Tibial nerve (tissue), 4 donors: ENCODE results near the gene EFNA5. TPM values are rescaled to one million over a fixed set of nuclear protein-coding genes. Genes with fewer than 3 reads are reported as not detected.

Experiments
- DNase-seq, 2 donors: peaks; one replicate each; pipeline ENCODE4 v3.0.0-alpha.2; 2019; ENCODE audit warnings: low spot score in 2 of 2
- H3K27ac ChIP-seq, 4 donors: fragments of 200-600 bp; sonication (generic) in 3 of 4; one replicate each; pipeline ENCODE4 v1.5.1; 2017 to 2019; ENCODE audit warnings: mild to moderate bottlenecking in 1 of 4
- H3K27me3 ChIP-seq, 2 donors: fragments of 200-600 bp; sonication (generic) in 1 of 2; one replicate each; pipeline versions ENCODE4 v1.5.1 to v1.6.0; 2017 to 2019
- H3K36me3 ChIP-seq, 3 donors: fragments of 200-600 bp; sonication (generic); one replicate each; pipeline ENCODE4 v1.5.1; 2018 to 2019
- H3K4me1 ChIP-seq, 4 donors: fragments of 200-600 bp; sonication (generic) in 3 of 4; one replicate each; pipeline ENCODE4 v1.5.1; 2017 to 2019
- H3K4me3 ChIP-seq, 4 donors: fragments of 200-600 bp; sonication (generic) in 3 of 4; one replicate each; pipeline ENCODE4 v1.5.1; 2017 to 2019; ENCODE audit warnings: mild to moderate bottlenecking in 1 of 4, moderate library complexity in 1 of 4
- H3K9me3 ChIP-seq, 4 donors: fragments of 200-600 bp; sonication (generic) in 3 of 4; one replicate each; pipeline ENCODE4 v1.5.1; 2017 to 2019
- EP300 ChIP-seq, 2 donors: sonication (generic); formaldehyde crosslinking; IDR thresholded peaks; one replicate each; pipeline ENCODE4 v1.6.1; 2017; ENCODE audit warnings: antibody characterized with exemption in 2 of 2, mild to moderate bottlenecking in 1 of 2
- POLR2A ChIP-seq, 2 donors: fragments of 450-650 bp; IDR thresholded peaks; one replicate each; pipeline ENCODE4 v1.6.1; 2017; ENCODE audit warnings: antibody characterized with exemption in 2 of 2, mild to moderate bottlenecking in 2 of 2, moderate library complexity in 2 of 2
- WGBS, 2 donors: methylation state at CpG; one replicate each; pipeline ENCODE4 v1.1.5; 2018; 5-methylcytosine and 5-hydroxymethylcytosine counted together
- total RNA-seq, 4 donors: library from RNA; depleted of rRNA; stranded (reverse); fragments of >200 nt; gene quantifications; one replicate each; pipeline ENCODE4 v1.1.0, GENCODE V29; 2016
- TF ChIP-seq, protein P1 (sequence below), 5 experiments: fragments of 200-600 bp in 3 of 5; fragments of 450-650 bp in 2 of 5; sonication (generic) in 3 of 5; IDR thresholded peaks; one replicate each; pipeline ENCODE4 v1.5.1; 2016 to 2019; ENCODE audit warnings: antibody characterized with exemption in 5 of 5, mild to moderate bottlenecking in 3 of 5, moderate library complexity in 2 of 5

The EFNA5 gene
- total RNA-seq, 4 donors from 2014 or later, result 6.3 to 10.2 (median 6.9) TPM

DNA sequence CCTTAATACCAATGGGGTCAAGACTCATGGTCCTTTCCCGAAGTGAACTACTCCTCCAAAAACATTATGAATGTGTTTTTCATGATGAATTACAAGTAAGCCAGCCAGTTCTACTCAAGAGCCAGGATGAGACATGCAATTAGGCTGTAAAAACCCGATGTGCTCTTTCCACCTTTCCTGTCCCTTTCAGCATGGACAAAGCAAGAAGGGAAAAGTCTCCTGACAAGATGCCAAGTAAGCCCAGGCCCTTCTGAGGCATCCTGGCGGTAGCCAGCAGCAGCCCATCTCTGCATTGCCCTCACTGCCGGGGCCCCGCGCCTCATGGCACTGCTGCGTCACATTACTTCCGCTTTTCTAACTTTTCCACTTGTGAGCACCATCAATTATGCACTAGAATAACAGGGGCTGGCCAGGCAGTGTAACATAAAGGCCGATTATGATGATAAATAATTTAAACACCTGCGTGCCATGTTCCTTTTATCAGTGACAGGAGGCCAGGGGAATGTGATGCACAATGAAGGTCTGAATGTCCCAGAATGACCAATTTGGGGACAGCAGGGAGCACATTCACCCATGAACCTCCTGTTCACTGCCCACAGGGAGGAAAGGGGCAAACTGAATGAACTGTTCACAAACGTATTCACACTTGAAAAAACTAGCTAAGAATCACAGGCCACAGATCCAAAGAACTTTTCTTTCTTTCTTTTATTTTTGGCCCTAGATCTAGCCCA, 37.4 kb downstream of the EFNA5 start:
- no peak overlapping the region for H3K4me3 ChIP-seq
- WGBS, 2 donors, result 72 to 74% methylated on average over 11 of the region's 11 CpGs
- TF ChIP-seq EP300 (IDR thresholded peaks at IDR 0.05) (no peak), POLR2A (IDR thresholded peaks at IDR 0.05) (no peak)
- TF ChIP-seq, protein P1, sequence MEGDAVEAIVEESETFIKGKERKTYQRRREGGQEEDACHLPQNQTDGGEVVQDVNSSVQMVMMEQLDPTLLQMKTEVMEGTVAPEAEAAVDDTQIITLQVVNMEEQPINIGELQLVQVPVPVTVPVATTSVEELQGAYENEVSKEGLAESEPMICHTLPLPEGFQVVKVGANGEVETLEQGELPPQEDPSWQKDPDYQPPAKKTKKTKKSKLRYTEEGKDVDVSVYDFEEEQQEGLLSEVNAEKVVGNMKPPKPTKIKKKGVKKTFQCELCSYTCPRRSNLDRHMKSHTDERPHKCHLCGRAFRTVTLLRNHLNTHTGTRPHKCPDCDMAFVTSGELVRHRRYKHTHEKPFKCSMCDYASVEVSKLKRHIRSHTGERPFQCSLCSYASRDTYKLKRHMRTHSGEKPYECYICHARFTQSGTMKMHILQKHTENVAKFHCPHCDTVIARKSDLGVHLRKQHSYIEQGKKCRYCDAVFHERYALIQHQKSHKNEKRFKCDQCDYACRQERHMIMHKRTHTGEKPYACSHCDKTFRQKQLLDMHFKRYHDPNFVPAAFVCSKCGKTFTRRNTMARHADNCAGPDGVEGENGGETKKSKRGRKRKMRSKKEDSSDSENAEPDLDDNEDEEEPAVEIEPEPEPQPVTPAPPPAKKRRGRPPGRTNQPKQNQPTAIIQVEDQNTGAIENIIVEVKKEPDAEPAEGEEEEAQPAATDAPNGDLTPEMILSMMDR (IDR thresholded peaks at IDR 0.05), result no peak
- no peaks in the 10 kb centered on the region for H3K27me3 ChIP-seq
- H3K4me1 ChIP-seq, result peaks cover 0 to 11% (median 0%) of the 10 kb centered on the region in 4 donors
- no peak overlapping the region for H3K27ac ChIP-seq
- H3K9me3 ChIP-seq, result no peaks in the 10 kb centered on the region
- H3K36me3 ChIP-seq, result no peaks in the 10 kb centered on the region
- DNase-seq, result no peak

DNA sequence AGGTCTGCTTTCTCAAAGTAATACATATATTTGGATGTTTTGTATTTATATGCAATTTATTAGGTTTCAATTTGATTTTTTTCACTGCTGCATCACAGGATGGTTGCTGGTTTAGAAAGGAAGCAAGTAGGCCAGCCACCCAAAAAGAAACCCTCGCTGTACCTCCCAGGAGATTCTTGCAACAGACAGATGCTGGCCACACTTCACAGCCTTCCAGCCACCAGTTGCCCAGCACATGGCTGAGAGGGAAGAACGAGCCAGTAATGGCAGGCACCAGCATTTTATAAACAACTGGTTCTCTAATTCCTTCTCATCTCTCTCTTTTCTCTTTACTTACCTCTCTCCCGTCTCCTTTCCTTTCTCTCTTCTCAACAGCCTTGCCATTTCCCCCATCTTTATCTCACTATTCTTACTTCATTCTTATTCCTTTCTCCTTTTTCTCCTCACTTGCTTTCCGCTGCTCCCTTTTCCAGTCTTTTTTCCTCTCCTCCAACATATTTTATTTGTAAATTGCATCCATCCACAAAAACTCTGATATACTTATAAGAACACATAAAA, 38.9 kb downstream of the EFNA5 start:
- Histone ChIP-seq H3K9me3 (no peaks in the 10 kb centered on the region), H3K4me1 (peaks cover 0 to 11% (median 0%) of the 10 kb centered on the region in 4 donors), H3K27ac (no peak overlapping the region), H3K27me3 (no peaks in the 10 kb centered on the region), H3K4me3 (no peak overlapping the region), H3K36me3 (no peaks in the 10 kb centered on the region)
- no peak for DNase-seq
- 86 to 87% methylated on average over 4 of the region's 4 CpGs for WGBS, 2 donors
- TF ChIP-seq, protein P1 (IDR thresholded peaks at IDR 0.05), result no peak

DNA sequence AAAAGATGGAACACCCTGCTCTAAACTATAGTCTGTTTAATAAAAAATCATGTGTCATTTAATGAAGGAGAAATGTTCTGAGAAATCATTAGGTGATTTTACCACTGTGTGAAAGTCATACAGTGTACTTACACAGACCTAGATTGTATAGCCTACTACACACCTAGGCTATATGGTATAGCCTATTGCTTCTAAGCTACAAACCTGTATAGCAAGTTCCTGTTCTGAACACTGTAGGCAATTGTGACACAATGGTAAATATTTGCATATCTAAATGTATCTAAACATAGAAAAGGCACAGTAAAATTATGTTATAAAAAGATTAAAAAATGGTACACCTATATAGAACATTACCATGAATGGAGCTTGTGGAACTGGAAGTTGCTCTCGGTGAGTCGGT, 40.6 kb downstream of the EFNA5 start:
- 95 to 97% methylated on average over 2 of the region's 2 CpGs for WGBS, 2 donors
- H3K27ac ChIP-seq, result no peak overlapping the region
- no peak for DNase-seq
- peaks cover 0 to 11% (median 0%) of the 10 kb centered on the region in 4 donors for H3K4me1 ChIP-seq
- no peaks in the 10 kb centered on the region for H3K9me3 ChIP-seq
- H3K4me3 ChIP-seq, result no peak overlapping the region
- TF ChIP-seq EP300 (IDR thresholded peaks at IDR 0.05) (no peak), POLR2A (IDR thresholded peaks at IDR 0.05) (no peak)
- TF ChIP-seq, protein P1 (IDR thresholded peaks at IDR 0.05), result no peak
- H3K36me3 ChIP-seq, result no peaks in the 10 kb centered on the region
- H3K27me3 ChIP-seq, result no peaks in the 10 kb centered on the region

DNA sequence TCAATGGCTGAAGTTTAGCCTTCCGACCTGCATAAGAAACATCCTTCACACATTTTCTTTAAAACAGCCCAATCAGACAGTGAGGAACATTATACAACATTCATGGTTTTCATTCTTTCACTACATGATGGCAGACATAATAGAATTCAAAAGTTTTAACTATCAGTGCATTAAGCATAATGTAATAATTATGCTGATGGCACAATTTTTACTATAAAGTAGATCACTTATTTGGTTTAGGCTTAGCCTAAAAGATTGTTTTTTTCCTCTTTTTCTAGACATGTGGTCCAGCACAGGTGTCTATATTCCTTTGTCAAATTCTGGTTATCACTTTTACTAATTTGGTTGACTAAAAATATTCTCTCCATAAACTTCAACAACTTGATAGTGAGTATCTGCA, 46.5 kb downstream of the EFNA5 start:
- DNase-seq, result no peak
- no peaks in the 10 kb centered on the region for H3K27me3 ChIP-seq
- TF ChIP-seq POLR2A (IDR thresholded peaks at IDR 0.05), result no peak
- TF ChIP-seq EP300 (IDR thresholded peaks at IDR 0.05), result no peak
- TF ChIP-seq, protein P1 (IDR thresholded peaks at IDR 0.05), result no peak
- H3K36me3 ChIP-seq, result no peaks in the 10 kb centered on the region
- WGBS, 2 donors, result 88 to 94% methylated on average over 1 of the region's 1 CpG
- no peaks in the 10 kb centered on the region for H3K4me1 ChIP-seq
- H3K27ac ChIP-seq, result no peak overlapping the region
- H3K9me3 ChIP-seq, result no peaks in the 10 kb centered on the region
- no peak overlapping the region for H3K4me3 ChIP-seq

DNA sequence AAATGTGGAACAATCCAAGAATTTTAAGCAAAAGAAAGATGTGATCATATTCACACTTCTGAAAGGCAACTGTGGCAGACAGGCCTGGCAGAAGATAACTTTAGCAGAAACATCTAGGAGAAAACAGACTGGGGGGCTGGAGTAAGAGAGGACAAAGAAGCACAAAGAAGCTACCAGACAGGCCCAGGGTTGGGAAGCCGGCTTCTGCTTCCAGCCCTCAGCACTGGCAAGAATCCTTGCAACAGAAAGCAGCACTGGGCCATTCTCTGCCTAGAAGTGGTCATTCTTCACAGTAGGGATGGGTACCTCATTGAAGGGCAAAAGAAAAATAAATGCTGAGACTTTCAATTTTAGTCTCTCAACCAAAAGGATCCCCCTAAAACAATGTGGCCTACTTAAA, 49.6 kb downstream of the EFNA5 start:
- no peaks in the 10 kb centered on the region for H3K27me3 ChIP-seq
- DNase-seq, result no peak
- H3K9me3 ChIP-seq, result no peaks in the 10 kb centered on the region
- H3K4me3 ChIP-seq, result no peak overlapping the region
- WGBS, 2 donors, result 80 to 90% methylated on average over 1 of the region's 1 CpG
- no peaks in the 10 kb centered on the region for H3K36me3 ChIP-seq
- no peak overlapping the region for H3K27ac ChIP-seq
- H3K4me1 ChIP-seq, result peaks cover 0 to 3% (median 0%) of the 10 kb centered on the region in 4 donors
- no peak for TF ChIP-seq POLR2A (IDR thresholded peaks at IDR 0.05)
- TF ChIP-seq EP300 (IDR thresholded peaks at IDR 0.05), result no peak
- TF ChIP-seq, protein P1 (IDR thresholded peaks at IDR 0.05), result no peak
